ENCODE results near the gene RNU1-2.
"Not testable (repeated sequence)": the region's sequence is repeated elsewhere in the genome, so short reads cannot be mapped to it uniquely, and the experiment has no call there.

DNA sequence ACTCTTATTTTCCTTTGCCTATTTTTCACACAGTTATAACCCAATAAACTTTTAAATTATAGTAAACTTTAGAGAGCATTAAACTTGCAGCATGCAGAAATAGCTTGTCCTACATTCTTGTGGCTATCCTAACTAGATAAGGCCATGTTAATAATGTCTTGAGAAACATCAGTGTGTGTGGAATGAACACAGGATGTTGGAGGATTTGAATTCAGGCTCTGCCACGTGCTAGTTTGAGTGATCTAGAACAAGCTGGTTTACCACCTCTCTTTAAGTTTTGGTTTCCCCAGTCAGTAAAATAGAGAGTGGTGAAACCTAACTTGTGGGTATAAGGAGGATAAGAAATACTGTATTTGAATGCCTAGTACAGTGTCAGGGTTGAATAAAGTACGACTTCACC lies 39.6 kb upstream of the RNU1-2 start:
- TF ChIP-seq, protein P1, sequence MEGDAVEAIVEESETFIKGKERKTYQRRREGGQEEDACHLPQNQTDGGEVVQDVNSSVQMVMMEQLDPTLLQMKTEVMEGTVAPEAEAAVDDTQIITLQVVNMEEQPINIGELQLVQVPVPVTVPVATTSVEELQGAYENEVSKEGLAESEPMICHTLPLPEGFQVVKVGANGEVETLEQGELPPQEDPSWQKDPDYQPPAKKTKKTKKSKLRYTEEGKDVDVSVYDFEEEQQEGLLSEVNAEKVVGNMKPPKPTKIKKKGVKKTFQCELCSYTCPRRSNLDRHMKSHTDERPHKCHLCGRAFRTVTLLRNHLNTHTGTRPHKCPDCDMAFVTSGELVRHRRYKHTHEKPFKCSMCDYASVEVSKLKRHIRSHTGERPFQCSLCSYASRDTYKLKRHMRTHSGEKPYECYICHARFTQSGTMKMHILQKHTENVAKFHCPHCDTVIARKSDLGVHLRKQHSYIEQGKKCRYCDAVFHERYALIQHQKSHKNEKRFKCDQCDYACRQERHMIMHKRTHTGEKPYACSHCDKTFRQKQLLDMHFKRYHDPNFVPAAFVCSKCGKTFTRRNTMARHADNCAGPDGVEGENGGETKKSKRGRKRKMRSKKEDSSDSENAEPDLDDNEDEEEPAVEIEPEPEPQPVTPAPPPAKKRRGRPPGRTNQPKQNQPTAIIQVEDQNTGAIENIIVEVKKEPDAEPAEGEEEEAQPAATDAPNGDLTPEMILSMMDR (IDR thresholded peaks at IDR 0.05), result not testable (repeated sequence)
- not testable (repeated sequence) for TF ChIP-seq POLR2A (IDR thresholded peaks at IDR 0.05; ENCODE audit: low read depth)

All from esophagus muscularis mucosa (tissue), 3 donors.